ENCODE data around the gene CENPP.

The CENPP gene

DNA sequence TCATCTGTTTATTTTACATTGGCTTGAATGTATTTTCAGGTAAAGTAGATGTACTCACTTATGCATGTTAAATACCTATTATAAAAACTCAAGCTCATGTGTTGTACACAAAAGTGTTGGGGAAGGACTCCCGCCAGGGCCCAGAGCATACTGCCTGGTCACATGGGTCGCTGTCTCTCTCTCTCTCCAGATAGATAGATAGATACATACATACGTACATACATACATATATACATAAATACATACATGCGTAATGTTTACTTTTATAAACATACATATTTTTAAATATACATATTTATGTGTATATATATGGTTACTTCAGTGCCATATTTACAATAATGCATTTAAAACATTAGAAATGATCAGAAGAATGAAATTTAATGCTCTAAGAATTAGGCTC is 131.8 kb downstream of the CENPP start:
- Mint-ChIP-seq H3K27me3 (no peaks in the 10 kb centered on the region), H3K27ac (no peak overlapping the region), H3K4me3 (no peak overlapping the region), H3K9me3 (no peaks in the 10 kb centered on the region), H3K36me3 (peaks cover 3% of the 10 kb centered on the region), H3K4me1 (no peaks in the 10 kb centered on the region)

DNA sequence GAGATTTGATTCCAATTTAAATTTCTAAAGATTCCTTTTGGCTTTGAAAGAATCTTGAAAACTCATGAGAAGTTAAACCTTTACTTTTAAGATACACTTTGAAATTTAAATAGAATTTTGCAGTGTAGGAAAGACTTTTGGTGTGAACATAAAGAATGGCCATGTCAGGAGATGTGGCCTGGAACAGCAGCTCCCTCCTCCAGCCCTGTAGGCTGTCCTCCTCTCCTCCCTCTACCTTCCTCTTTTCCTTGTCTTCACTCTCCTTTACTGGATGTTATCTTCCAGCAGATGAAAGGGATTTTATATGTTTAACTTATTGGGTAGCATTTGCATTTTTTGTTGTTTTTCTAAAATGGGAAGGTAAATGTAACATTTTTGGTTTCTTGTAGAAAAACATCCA is 137.6 kb downstream of the CENPP start:
- Mint-ChIP-seq H3K36me3 (no peaks in the 10 kb centered on the region), H3K27me3 (no peaks in the 10 kb centered on the region), H3K27ac (no peak overlapping the region), H3K4me3 (no peak overlapping the region), H3K4me1 (no peaks in the 10 kb centered on the region), H3K9me3 (no peaks in the 10 kb centered on the region)

- Mint-ChIP-seq H3K36me3 (no peaks in the 10 kb centered on the region), H3K9me3 (no peaks in the 10 kb centered on the region)
Observed at GRCh38 chr9:92463984-92464383, 138.2 kb downstream of the CENPP start.

GRCh38 chr9:92467041-92467440 is 141.3 kb downstream of the CENPP start:
- Mint-ChIP-seq H3K27me3 (no peaks in the 10 kb centered on the region), H3K9me3 (no peaks in the 10 kb centered on the region), H3K4me3 (no peak overlapping the region), H3K4me1 (no peaks in the 10 kb centered on the region), H3K36me3 (no peaks in the 10 kb centered on the region), H3K27ac (no peak overlapping the region)

More at GRCh38 chr9:92463984-92464383, 138.2 kb downstream of the CENPP start:
- H3K4me1 Mint-ChIP-seq: no peaks in the 10 kb centered on the region
- no peak overlapping the region for H3K27ac Mint-ChIP-seq
- H3K4me3 Mint-ChIP-seq: no peak overlapping the region
- no peaks in the 10 kb centered on the region for H3K27me3 Mint-ChIP-seq

GRCh38 chr9:92467511-92467910 is 141.8 kb downstream of the CENPP start:
- H3K36me3 Mint-ChIP-seq: no peaks in the 10 kb centered on the region
- H3K4me1 Mint-ChIP-seq: no peaks in the 10 kb centered on the region
- no peak overlapping the region for H3K4me3 Mint-ChIP-seq
- H3K27ac Mint-ChIP-seq: no peak overlapping the region
- no peaks in the 10 kb centered on the region for H3K27me3 Mint-ChIP-seq
- H3K9me3 Mint-ChIP-seq: no peaks in the 10 kb centered on the region

DNA sequence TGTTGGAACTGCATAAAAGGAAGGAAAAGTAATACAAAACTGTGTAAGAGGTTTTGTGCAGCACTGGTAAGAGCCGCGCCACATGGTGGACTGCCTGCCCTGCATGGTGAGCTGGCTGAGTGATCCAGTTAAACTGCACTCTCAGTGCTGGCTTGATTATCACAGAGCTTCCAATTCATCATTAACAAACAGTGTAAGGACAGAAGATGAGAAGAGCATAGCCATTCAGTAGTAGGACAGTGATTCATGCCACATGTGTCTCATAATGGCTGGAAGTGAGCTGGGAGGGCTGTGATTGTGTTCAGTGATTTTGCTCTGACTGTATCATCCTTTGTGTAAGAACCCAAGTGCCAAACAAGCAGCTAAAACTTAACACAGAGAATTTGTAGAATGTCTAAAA is 142.5 kb downstream of the CENPP start:
- H3K27ac Mint-ChIP-seq: no peak overlapping the region
- peaks cover 2% of the 10 kb centered on the region for H3K36me3 Mint-ChIP-seq
- no peak overlapping the region for H3K4me3 Mint-ChIP-seq
- no peaks in the 10 kb centered on the region for H3K27me3 Mint-ChIP-seq
- H3K9me3 Mint-ChIP-seq: no peaks in the 10 kb centered on the region
- no peaks in the 10 kb centered on the region for H3K4me1 Mint-ChIP-seq

GRCh38 chr9:92474587-92474986 is 148.8 kb downstream of the CENPP start:
- Mint-ChIP-seq H3K4me1 (no peaks in the 10 kb centered on the region), H3K27ac (no peak overlapping the region), H3K9me3 (no peaks in the 10 kb centered on the region), H3K36me3 (peaks cover 2% of the 10 kb centered on the region), H3K4me3 (no peak overlapping the region), H3K27me3 (no peaks in the 10 kb centered on the region)

- Mint-ChIP-seq H3K4me3 (no peak overlapping the region), H3K4me1 (peaks cover 7% of the 10 kb centered on the region), H3K36me3 (peaks cover 2% of the 10 kb centered on the region), H3K9me3 (no peaks in the 10 kb centered on the region), H3K27me3 (no peaks in the 10 kb centered on the region), H3K27ac (no peak overlapping the region)
Observed at GRCh38 chr9:92476962-92477361, 151.2 kb downstream of the CENPP start.

DNA sequence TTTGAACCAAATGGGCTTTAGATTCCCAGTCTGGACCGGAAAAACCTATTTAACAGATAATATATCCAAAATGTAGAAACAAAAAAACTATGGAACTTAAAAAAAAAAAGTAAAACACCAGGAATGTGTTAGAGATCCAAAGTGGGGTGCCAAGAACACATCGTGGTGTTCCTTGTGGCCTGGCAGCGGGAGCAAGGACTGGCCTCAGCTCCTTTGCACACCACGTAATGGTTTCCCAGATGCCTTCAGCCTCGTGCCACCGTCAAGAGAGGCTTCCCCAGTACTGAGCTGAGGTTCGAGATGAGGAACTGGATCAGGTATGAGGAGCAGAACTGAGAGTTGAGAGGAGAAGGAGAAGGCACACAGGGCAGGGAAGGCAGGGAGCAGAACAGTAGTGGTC is 153.0 kb downstream of the CENPP start:
- Mint-ChIP-seq H3K27ac (no peak overlapping the region), H3K9me3 (no peaks in the 10 kb centered on the region), H3K4me3 (no peak overlapping the region), H3K4me1 (peaks cover 7% of the 10 kb centered on the region), H3K36me3 (no peaks in the 10 kb centered on the region), H3K27me3 (no peaks in the 10 kb centered on the region)

- Mint-ChIP-seq H3K27ac (no peak overlapping the region), H3K4me1 (peaks cover 7% of the 10 kb centered on the region), H3K4me3 (no peak overlapping the region), H3K36me3 (no peaks in the 10 kb centered on the region), H3K9me3 (no peaks in the 10 kb centered on the region), H3K27me3 (no peaks in the 10 kb centered on the region)
Observed at GRCh38 chr9:92479346-92479745, 153.6 kb downstream of the CENPP start.

GRCh38 chr9:92480291-92480771 is 154.6 kb downstream of the CENPP start:
- no peak overlapping the region for H3K27ac Mint-ChIP-seq
- no peaks in the 10 kb centered on the region for H3K36me3 Mint-ChIP-seq
- peaks cover 7% of the 10 kb centered on the region for H3K4me1 Mint-ChIP-seq
- no peaks in the 10 kb centered on the region for H3K27me3 Mint-ChIP-seq
- no peaks in the 10 kb centered on the region for H3K9me3 Mint-ChIP-seq
- H3K4me3 Mint-ChIP-seq: no peak overlapping the region

- Mint-ChIP-seq H3K4me3 (no peak overlapping the region), H3K27ac (no peak overlapping the region), H3K4me1 (peaks cover 7% of the 10 kb centered on the region), H3K36me3 (no peaks in the 10 kb centered on the region), H3K27me3 (no peaks in the 10 kb centered on the region), H3K9me3 (no peaks in the 10 kb centered on the region)
Observed at GRCh38 chr9:92480986-92481633, 155.4 kb downstream of the CENPP start.

DNA sequence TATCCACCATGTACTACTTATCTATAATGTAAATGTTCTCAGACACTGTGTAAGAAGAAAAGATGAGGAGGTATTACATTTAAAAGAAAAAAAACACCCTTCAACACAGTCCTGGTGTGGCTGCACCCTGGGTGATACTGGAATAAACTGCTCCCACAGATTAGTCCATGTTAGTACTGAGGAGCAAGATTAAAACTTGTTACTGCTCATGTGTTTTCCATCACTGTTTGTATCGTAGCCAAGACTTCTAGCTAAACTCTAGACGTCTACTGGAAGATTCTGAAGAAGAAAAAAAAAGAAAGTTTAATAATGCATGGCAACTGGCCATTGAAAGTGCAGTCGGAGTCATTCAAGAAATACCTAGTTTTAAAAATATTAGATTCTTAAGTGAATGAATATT is 156.6 kb downstream of the CENPP start, which contains the start of gene ASPN:
Gene ASPN, minus strand, starts transcription at position 178 of the 400 bp plus-strand sequence.
- Mint-ChIP-seq H3K36me3 (no peaks in the 10 kb centered on the region), H3K27ac (no peak within 1 kb of the TSS), H3K9me3 (no peaks in the 10 kb centered on the region), H3K4me1 (peaks cover 7% of the 10 kb centered on the region), H3K27me3 (no peaks in the 10 kb centered on the region), H3K4me3 (no peak within 1 kb of the TSS)

- Mint-ChIP-seq H3K27ac (no peak overlapping the region), H3K4me3 (no peak overlapping the region), H3K9me3 (no peaks in the 10 kb centered on the region), H3K4me1 (peaks cover 7% of the 10 kb centered on the region), H3K36me3 (no peaks in the 10 kb centered on the region), H3K27me3 (no peaks in the 10 kb centered on the region)
Observed at GRCh38 chr9:92482805-92483204, 157.1 kb downstream of the CENPP start.

DNA sequence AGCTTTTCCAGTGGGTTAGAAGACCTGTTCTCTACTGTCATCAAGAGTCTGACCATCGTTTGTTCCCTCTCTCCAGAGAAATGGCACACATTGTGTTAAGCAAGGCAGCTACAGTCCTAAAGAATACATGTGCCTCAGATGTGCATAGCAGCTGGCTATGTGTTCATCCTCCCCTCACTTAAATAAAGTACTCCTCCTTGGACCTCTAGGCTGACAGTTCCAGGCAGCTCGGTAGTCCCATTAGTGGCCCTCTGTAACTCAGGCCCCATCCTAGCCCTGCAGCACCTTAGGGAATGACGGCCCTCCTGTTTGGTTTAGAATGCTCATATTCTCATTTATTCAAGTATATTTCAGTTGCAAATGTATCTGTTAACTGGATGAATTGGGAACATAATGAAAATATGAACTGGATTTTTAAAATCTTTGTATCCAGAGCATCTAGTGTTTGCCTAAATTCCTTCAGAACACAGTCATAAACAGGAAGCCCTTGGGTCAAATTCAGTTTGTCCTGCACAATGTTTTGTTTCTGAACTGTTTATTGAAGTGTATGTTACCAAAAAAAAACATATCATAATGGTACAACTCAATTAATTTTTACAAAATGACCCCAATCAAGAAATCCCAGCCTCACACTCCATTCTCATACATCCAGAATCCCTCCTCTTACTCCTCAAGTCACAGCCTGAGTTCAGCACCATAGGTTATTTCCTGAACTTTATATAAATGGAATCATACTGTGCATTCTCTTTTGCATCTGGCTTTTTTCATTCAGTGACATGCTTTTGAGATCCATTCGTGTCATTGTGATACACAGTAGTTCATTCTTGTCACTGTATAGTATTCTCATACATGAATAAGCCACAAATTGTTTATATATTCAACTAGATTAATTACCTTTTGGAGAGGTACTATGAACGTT is 158.1 kb downstream of the CENPP start:
- Mint-ChIP-seq H3K27ac (no peak overlapping the region), H3K4me3 (no peak overlapping the region), H3K36me3 (no peaks in the 10 kb centered on the region), H3K27me3 (no peaks in the 10 kb centered on the region), H3K9me3 (no peaks in the 10 kb centered on the region), H3K4me1 (peaks cover 7% of the 10 kb centered on the region)

GRCh38 chr9:92484563-92484962 is 158.8 kb downstream of the CENPP start:
- no peak overlapping the region for H3K4me3 Mint-ChIP-seq
- H3K9me3 Mint-ChIP-seq: no peaks in the 10 kb centered on the region
- H3K36me3 Mint-ChIP-seq: no peaks in the 10 kb centered on the region
- no peaks in the 10 kb centered on the region for H3K27me3 Mint-ChIP-seq
- H3K27ac Mint-ChIP-seq: peak overlapping the region; percentile 69
- peaks cover 7% of the 10 kb centered on the region for H3K4me1 Mint-ChIP-seq

All from activated naive CD4-positive, alpha-beta T cell treated with anti-CD3 and anti-CD28 coated beads, Interleukin-2, amount 50 U/mL, for 24 hours (primary cell).